ENCODE results near the gene SEMA3C.

The SEMA3C gene

DNA sequence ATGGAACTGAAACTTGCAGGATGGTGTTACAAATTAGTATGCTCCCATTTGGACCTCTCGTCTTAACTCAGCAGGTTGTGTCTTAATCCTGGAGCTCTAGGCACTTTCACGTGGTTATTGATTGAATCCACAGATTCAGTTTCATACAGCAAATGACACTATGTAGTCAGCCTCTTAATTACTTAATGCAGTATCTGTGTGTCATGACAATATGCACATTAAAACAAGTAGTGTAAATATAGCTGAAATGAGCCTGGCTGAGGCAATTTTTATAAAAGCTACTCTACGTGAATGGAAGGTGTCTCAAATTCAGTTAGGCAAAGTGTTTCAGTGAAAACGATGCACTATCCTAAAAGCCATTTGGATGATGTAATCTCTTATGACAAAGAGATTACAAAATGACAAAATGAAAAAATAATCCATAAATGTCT lies 193.7 kb downstream of the SEMA3C start:
- TF ChIP-seq, protein P1, sequence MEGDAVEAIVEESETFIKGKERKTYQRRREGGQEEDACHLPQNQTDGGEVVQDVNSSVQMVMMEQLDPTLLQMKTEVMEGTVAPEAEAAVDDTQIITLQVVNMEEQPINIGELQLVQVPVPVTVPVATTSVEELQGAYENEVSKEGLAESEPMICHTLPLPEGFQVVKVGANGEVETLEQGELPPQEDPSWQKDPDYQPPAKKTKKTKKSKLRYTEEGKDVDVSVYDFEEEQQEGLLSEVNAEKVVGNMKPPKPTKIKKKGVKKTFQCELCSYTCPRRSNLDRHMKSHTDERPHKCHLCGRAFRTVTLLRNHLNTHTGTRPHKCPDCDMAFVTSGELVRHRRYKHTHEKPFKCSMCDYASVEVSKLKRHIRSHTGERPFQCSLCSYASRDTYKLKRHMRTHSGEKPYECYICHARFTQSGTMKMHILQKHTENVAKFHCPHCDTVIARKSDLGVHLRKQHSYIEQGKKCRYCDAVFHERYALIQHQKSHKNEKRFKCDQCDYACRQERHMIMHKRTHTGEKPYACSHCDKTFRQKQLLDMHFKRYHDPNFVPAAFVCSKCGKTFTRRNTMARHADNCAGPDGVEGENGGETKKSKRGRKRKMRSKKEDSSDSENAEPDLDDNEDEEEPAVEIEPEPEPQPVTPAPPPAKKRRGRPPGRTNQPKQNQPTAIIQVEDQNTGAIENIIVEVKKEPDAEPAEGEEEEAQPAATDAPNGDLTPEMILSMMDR (conservative IDR thresholded peaks at IDR 0.05; ENCODE audit: low read depth), result no peak
- H3K27ac ChIP-seq, result no peak overlapping the region
- ChIA-PET POLR2A (ENCODE audit: low non-redundant PET) (no interaction called here), CTCF (interaction anchor here (0.6 kb wide), 1 partner anchor 588 kb away, joined by 4 read pairs; no protein-coding TSS in a partner anchor)
- DNase-seq (ENCODE audit: low spot score), result no peak

DNA sequence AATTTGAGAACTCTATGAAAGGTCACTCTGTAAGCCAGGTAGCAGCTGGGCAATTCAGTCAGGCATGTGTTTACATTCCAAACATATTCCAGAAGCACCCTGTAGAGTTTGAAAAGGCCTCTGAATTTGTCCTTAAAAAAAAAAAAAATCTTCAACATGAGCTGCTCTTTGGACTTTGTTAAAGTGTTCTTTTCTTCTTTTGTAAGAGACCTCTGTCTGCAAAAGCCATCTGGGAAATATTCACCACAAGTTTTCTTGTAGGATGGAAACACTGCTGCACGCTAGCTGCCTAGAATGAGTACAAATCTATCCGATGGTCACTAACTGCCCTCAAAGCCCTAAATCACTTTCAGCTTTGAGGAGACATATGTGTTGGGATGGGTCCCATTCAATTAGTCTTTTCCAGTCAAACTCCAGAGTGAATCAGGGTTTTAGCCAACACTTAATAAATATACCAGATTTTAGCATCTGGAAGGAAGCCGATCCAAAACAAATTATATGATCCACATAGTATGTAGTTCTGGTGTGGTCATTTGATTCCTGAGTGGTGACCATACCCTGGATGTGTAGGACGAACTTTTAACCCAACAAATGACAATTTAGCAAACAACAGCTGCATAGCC lies 194.5 kb downstream of the SEMA3C start:
- DNase-seq (ENCODE audit: low spot score), result no peak
- TF ChIP-seq, protein P1 (conservative IDR thresholded peaks at IDR 0.05; ENCODE audit: low read depth), result no peak
- no peak overlapping the region for H3K27ac ChIP-seq
- POLR2A ChIA-PET (ENCODE audit: low non-redundant PET), result no interaction called here
- CTCF ChIA-PET, result interaction anchor here (0.6 kb wide), 2 partner anchors 287 to 589 kb away, joined by 3 to 4 read pairs; no protein-coding TSS in a partner anchor

GRCh38 chr7:80722616-80723195 lies 196.1 kb downstream of the SEMA3C start:
- ChIA-PET POLR2A (ENCODE audit: low non-redundant PET) (no interaction called here), CTCF (interaction anchor here (0.6 kb wide), 2 partner anchors 213 to 565 kb away, joined by 3 to 4 read pairs; no protein-coding TSS in a partner anchor)
- H3K27ac ChIP-seq, result peak overlapping the region; percentile 92
- DNase-seq (ENCODE audit: low spot score), result peak; percentile 94
- TF ChIP-seq, protein P1 (conservative IDR thresholded peaks at IDR 0.05; ENCODE audit: low read depth), result no peak

DNA sequence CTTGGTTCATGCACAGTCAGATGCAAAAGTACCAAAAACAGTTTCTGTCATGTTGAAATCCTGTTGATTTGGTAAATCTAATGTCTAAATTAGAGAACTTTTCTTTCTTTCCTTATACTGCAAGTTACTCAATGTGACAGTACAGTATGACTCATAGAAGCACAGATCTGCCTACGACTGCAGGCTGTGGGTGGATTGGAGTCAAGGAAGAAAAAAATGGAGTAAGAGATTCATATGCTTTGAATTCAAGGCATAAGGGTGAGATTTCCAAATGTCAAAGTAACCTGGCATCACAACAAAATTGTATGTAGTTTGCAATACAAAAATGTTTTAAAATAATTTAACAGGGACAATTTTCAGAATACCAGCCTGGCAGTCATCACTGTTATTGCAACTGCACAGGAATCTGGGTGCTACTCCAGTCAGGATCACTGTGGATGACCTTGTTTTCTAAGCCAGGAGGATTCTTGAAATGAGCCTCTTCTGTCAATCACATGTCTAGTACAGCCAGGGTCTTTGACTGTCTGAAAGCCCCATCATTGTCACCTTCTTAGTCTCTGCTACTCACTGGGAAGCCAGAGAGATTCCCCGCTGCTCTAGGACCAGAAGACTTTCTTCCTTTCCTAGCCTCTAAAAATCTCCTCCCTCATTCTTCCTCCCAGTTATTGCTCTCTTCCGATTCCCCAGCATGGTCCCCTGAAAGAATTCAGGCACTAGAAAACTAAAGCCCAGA lies 196.8 kb downstream of the SEMA3C start:
- POLR2A ChIA-PET (ENCODE audit: low non-redundant PET), result no interaction called here
- CTCF ChIA-PET, result interaction anchor here (0.6 to 0.8 kb wide), 2 partner anchors 9 to 214 kb away, joined by 3 read pairs; no protein-coding TSS in a partner anchor
- H3K27ac ChIP-seq, result peak overlapping the region; percentile 92
- DNase-seq (ENCODE audit: low spot score), result peak; percentile 70
- TF ChIP-seq, protein P1 (conservative IDR thresholded peaks at IDR 0.05; ENCODE audit: low read depth), result no peak

- TF ChIP-seq, protein P1 (conservative IDR thresholded peaks at IDR 0.05; ENCODE audit: low read depth), result no peak
- ChIA-PET POLR2A (ENCODE audit: low non-redundant PET) (no interaction called here), CTCF (no interaction called here)
- H3K27ac ChIP-seq, result no peak overlapping the region
- no peak for DNase-seq (ENCODE audit: low spot score)
Observed at GRCh38 chr7:80720146-80720545, 198.7 kb downstream of the SEMA3C start.

DNA sequence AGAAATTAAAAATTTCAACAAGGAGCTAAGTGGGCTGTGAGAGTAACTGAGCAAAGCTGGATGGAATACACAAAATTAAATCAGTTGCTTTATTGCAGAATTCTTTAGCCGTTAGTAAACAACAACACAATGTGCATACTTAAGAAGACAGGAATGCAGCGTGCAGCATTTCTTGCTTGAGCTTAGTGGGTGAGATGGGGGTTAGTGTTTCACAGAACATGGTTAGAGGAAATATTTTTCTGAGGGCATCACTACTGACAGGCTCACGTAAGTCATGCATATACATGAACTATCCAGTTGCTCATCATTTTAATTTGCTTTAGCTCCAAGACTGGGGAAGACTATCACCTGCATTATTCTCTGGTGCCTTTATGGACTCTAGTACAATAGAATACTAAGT lies 199.6 kb downstream of the SEMA3C start:
- ChIA-PET POLR2A (ENCODE audit: low non-redundant PET) (no interaction called here), CTCF (interaction anchor here (0.6 kb wide), 1 partner anchor 639 kb away, joined by 3 read pairs; no protein-coding TSS in a partner anchor)
- no peak for DNase-seq (ENCODE audit: low spot score)
- TF ChIP-seq, protein P1 (conservative IDR thresholded peaks at IDR 0.05; ENCODE audit: low read depth), result no peak
- H3K27ac ChIP-seq, result no peak overlapping the region
